PC-3 (cell line): ENCODE data around the gene ADK. TPM values are rescaled to one million over a fixed set of nuclear protein-coding genes. Genes with fewer than 3 reads are reported as not detected.

Experiments
- ATAC-seq: fragments of 200-7000 bp; cut with Tn5 transposase; 2 replicates; pipeline ENCODE4 v1.9.1; 2020; ENCODE audit warnings: mild to moderate bottlenecking, moderate library complexity
- BruUV-seq: library from RNA; stranded (reverse); fragments of 400-500 nt; replicated peaks from 2 replicates; lab custom pipeline; 2021; lab: Mats Ljungman, UMichigan
- CTCF ChIA-PET: fragments of 300-600 bp; sonication (Branson Sonifier 250); formaldehyde crosslinking; loops from one replicate; lab custom pipeline; 2022; ENCODE audit warnings: antibody characterized with exemption; lab: Charles Lee
- POLR2A ChIA-PET: fragments of 300-600 bp; sonication (Branson Sonifier 250); formaldehyde crosslinking; loops from one replicate; lab custom pipeline; 2022; ENCODE audit warnings: antibody characterized with exemption; ENCODE audit not compliant: unreplicated experiment; lab: Charles Lee
- DNase-seq: peaks from one replicate; pipeline ENCODE4 v3.0.0-alpha.2; 2015
- H2AFZ ChIP-seq: fragments of 300-600 bp; sonication (generic); 2 replicates; pipeline ENCODE4 v1.6.0; 2016; ENCODE audit warnings: antibody characterized with exemption, low read length
- H3F3A ChIP-seq: fragments of 300-600 bp; sonication (generic); one replicate; pipeline ENCODE4 v1.6.0; 2017; ENCODE audit warnings: antibody characterized with exemption, low read length, control low read depth, mild to moderate bottlenecking; ENCODE audit not compliant: unreplicated experiment
- H3K27ac ChIP-seq: fragments of 300-600 bp; sonication (generic); 2 replicates; pipeline ENCODE4 v1.5.1; 2016; ENCODE audit warnings: mild to moderate bottlenecking, low read length
- H3K27me3 ChIP-seq: fragments of 300-600 bp; sonication (generic); 2 replicates; pipeline ENCODE4 v1.6.1; 2016; ENCODE audit warnings: low read length, mixed read lengths
- H3K36me3 ChIP-seq: fragments of 300-600 bp; sonication (generic); 2 replicates; pipeline ENCODE4 v1.6.1; 2016; ENCODE audit warnings: low read depth, mixed run types, low read length, mixed read lengths
- H3K4me1 ChIP-seq: fragments of 300-600 bp; sonication (generic); 2 replicates; pipeline ENCODE4 v1.5.1; 2016; ENCODE audit warnings: low read length; ENCODE audit not compliant: insufficient read depth
- H3K4me2 ChIP-seq: fragments of 300-600 bp; sonication (generic); 2 replicates; pipeline ENCODE4 v1.6.0; 2016; ENCODE audit warnings: low read length
- H3K4me3 ChIP-seq: fragments of 300-600 bp; sonication (generic); 2 replicates; pipeline ENCODE4 v1.5.1; 2016; ENCODE audit warnings: mild to moderate bottlenecking, low read length, mixed read lengths
- H3K79me2 ChIP-seq: fragments of 300-600 bp; sonication (generic); 2 replicates; pipeline ENCODE4 v1.6.1; 2017; ENCODE audit warnings: low read length, mixed read lengths
- H3K9ac ChIP-seq: fragments of 300-600 bp; sonication (generic); 2 replicates; pipeline ENCODE4 v1.6.0; 2016; ENCODE audit warnings: mild to moderate bottlenecking, low read length
- H3K9me2 ChIP-seq: fragments of 300-600 bp; sonication (generic); replicated peaks from 2 replicates; pipeline ENCODE4 v1.6.1; 2016; ENCODE audit warnings: mixed run types, low read length, mixed read lengths
- H3K9me3 ChIP-seq: fragments of 300-600 bp; sonication (generic); 2 replicates; pipeline ENCODE4 v1.6.1; 2016; ENCODE audit warnings: low read length, mixed read lengths
- H4K20me1 ChIP-seq: fragments of 300-600 bp; sonication (generic); 2 replicates; pipeline ENCODE4 v1.6.1; 2016; ENCODE audit warnings: low read length, mixed read lengths
- EZH2 ChIP-seq: fragments of 300-600 bp; sonication (generic); IDR thresholded peaks from one replicate; pipeline ENCODE4 v1.6.1; 2017; ENCODE audit warnings: antibody characterized with exemption, mild to moderate bottlenecking, low read length; ENCODE audit not compliant: unreplicated experiment
- EZH2phosphoT487 ChIP-seq: fragments of 300-600 bp; sonication (generic); IDR thresholded peaks from 2 replicates; pipeline ENCODE4 v1.6.1; 2018; ENCODE audit warnings: mild to moderate bottlenecking, antibody characterized with exemption, low read length, borderline replicate concordance
- intact Hi-C: fragments of 100-400 bp; cut with micrococcal nuclease; formaldehyde crosslinking; loops from 2 replicates; pipeline ENCODE4 v1.9.0; 2023
- total RNA-seq: library from RNA; depleted of rRNA; stranded (reverse); fragments of >200 nt; gene quantifications from 2 replicates; pipeline ENCODE4 v1.2.3, GENCODE V29; 2014
- TF ChIP-seq, protein P1 (sequence below): fragments of 300-600 bp; sonication (generic); conservative IDR thresholded peaks from 2 replicates; pipeline ENCODE4 v1.5.1; 2017; ENCODE audit warnings: antibody characterized with exemption, low read depth, mild to moderate bottlenecking, low read length

Gene ADK
- total RNA-seq, 1 experiment from 2014 or later: 256 TPM

DNA sequence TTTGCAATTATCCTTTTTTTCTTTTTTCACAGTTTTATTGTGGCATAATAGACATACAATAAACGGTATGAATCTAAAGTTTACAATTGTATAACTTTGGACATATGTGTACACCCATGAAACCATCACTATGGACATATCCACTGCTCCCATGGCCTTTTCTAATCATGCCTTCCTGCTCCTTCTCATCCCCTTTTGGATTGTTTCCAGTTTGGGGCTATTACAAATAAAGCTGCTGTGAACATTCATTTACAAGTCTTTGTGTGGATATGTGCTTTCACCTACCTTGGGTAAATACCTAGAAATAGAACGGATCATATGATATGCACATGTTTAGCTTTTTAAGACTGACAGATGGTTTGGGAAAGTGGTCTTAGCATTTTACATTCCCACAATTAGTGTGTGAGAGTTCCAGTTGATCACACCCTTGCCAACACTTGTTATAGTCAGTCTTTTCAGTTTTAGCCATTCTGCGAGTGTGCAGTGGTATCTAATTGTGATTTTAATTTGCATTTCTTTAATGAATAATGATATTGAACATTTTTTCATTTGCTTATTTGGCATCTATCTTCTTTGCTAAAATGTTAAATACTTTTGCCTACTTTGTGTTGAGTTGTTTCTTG is 554.4 kb downstream of the ADK start:
- Histone ChIP-seq H3K36me3 (peaks cover 21% of the 10 kb centered on the region; the same call in 1 of the 2 replicates), H3K4me1 (peaks cover 15% of the 10 kb centered on the region), H3K27me3 (no peaks in the 10 kb centered on the region), H4K20me1 (no peaks in the 10 kb centered on the region), H3K9ac (no peak overlapping the region), H3F3A (peaks cover 10% of the 10 kb centered on the region), H3K9me2 (no peaks in the 10 kb centered on the region), H3K27ac (peak overlapping the region; percentile 28), H3K4me2 (peak overlapping the region; percentile 6), H3K79me2 (no peaks in the 10 kb centered on the region), H3K9me3 (no peaks in the 10 kb centered on the region), H3K4me3 (no peak overlapping the region), H2AFZ (no peak overlapping the region)
- ATAC-seq (peak; percentile 8), DNase-seq (no peak)
- TF ChIP-seq EZH2 (no peak), EZH2phosphoT487 (no peak)
- TF ChIP-seq, protein P1, sequence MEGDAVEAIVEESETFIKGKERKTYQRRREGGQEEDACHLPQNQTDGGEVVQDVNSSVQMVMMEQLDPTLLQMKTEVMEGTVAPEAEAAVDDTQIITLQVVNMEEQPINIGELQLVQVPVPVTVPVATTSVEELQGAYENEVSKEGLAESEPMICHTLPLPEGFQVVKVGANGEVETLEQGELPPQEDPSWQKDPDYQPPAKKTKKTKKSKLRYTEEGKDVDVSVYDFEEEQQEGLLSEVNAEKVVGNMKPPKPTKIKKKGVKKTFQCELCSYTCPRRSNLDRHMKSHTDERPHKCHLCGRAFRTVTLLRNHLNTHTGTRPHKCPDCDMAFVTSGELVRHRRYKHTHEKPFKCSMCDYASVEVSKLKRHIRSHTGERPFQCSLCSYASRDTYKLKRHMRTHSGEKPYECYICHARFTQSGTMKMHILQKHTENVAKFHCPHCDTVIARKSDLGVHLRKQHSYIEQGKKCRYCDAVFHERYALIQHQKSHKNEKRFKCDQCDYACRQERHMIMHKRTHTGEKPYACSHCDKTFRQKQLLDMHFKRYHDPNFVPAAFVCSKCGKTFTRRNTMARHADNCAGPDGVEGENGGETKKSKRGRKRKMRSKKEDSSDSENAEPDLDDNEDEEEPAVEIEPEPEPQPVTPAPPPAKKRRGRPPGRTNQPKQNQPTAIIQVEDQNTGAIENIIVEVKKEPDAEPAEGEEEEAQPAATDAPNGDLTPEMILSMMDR: no peak
- intact Hi-C loops: loop anchor here (2.0 kb wide), 1 partner anchor 61 kb away; no protein-coding TSS in a partner anchor
- ChIA-PET POLR2A (no interaction called here), CTCF (no interaction called here)
- no TSS peak for BruUV-seq

DNA sequence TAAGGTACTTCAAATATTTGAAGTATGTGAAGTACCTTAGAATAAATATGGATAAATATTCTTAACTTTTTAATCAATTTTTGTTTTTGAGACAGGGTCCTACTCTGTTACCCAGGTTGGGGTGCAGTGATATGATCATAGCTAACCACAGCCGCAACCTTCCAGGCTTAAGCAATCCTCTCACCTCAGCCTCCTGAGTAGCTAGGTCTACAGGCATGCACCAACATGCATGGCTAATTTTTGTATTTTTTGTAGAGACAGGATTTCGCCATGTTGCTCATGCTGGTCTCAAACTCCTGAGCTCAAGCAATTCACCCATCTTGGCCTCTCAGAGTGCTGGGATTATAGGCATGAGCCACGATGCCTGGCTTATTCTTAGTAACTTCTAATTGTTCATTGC is 555.9 kb downstream of the ADK start:
- no peak overlapping the region for H3K4me2 ChIP-seq
- DNase-seq: no peak
- peaks cover 23% of the 10 kb centered on the region; the same call in 1 of the 2 replicates for H3K36me3 ChIP-seq
- no peak overlapping the region for H3K4me3 ChIP-seq
- ChIA-PET CTCF (no interaction called here), POLR2A (no interaction called here)
- peaks cover 10% of the 10 kb centered on the region for H3F3A ChIP-seq
- no peak overlapping the region for H2AFZ ChIP-seq
- H4K20me1 ChIP-seq: no peaks in the 10 kb centered on the region
- no peak overlapping the region for H3K27ac ChIP-seq
- no peak overlapping the region for H3K9ac ChIP-seq
- H3K79me2 ChIP-seq: no peaks in the 10 kb centered on the region
- BruUV-seq: no TSS peak
- H3K9me3 ChIP-seq: no peaks in the 10 kb centered on the region
- TF ChIP-seq EZH2 (no peak), EZH2phosphoT487 (no peak)
- TF ChIP-seq, protein P1: no peak
- H3K4me1 ChIP-seq: peaks cover 15% of the 10 kb centered on the region
- no peaks in the 10 kb centered on the region for H3K9me2 ChIP-seq
- no peak for ATAC-seq
- no peaks in the 10 kb centered on the region for H3K27me3 ChIP-seq
- intact Hi-C loops: no loop called here

DNA sequence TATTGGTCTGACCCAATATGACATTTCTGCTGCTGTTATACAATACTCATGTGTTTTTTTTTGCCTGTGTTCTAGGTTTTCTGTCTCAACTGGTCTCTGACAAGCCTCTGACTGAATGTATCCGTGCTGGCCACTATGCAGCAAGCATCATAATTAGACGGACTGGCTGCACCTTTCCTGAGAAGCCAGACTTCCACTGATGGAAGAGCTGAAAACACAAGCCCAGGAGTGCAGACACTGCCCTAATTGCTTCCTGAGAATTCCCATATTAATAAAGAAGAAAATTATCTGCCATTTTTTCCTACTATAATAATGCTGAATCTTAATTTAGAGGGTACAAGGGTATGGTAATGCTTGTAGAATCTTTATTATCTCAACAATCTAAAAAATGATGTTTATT is 557.2 kb downstream of the ADK start:
- no peak for ATAC-seq
- peaks cover 15% of the 10 kb centered on the region for H3K4me1 ChIP-seq
- TF ChIP-seq, protein P1: no peak
- TF ChIP-seq EZH2phosphoT487 (no peak), EZH2 (no peak)
- no peaks in the 10 kb centered on the region for H3K9me3 ChIP-seq
- no peak overlapping the region for H3K4me2 ChIP-seq
- peaks cover 23% of the 10 kb centered on the region; the same call in 1 of the 2 replicates for H3K36me3 ChIP-seq
- H2AFZ ChIP-seq: no peak overlapping the region
- H3K4me3 ChIP-seq: no peak overlapping the region
- H3F3A ChIP-seq: peaks cover 10% of the 10 kb centered on the region
- no TSS peak for BruUV-seq
- CTCF ChIA-PET: no interaction called here
- DNase-seq: no peak
- no peaks in the 10 kb centered on the region for H3K27me3 ChIP-seq
- no peak overlapping the region for H3K9ac ChIP-seq
- no peaks in the 10 kb centered on the region for H3K79me2 ChIP-seq
- no peaks in the 10 kb centered on the region for H4K20me1 ChIP-seq
- H3K9me2 ChIP-seq: no peaks in the 10 kb centered on the region
- POLR2A ChIA-PET: no interaction called here
- intact Hi-C loops: no loop called here
- H3K27ac ChIP-seq: no peak overlapping the region
